ENCODE measurements around the gene SIK3.
"Not testable (repeated sequence)": the region's sequence is repeated elsewhere in the genome, so short reads cannot be mapped to it uniquely, and the experiment has no call there.

SIK3 gene

DNA sequence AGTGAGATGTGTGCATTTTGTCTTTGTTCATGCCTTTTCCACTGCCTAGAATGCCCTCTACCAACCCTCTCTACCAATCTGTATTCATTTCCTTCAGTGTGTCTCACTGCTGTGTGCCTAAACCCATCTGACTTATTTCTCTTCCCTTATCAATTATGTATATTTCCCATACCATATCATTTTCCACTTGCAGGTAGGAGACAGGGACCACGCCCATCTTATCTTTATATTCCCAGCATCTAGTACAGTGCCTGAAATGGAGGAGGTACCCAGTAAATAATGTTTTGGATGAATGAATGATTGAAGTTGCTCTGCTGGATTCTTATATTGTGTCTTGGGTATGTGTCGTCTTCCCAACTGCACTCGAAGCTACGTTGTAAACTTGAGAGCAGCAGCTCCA is 36.8 kb upstream of the SIK3 start:
- not testable (repeated sequence) for H3F3A ChIP-seq (ENCODE audit: insufficient read depth, low read length); H3K9ac ChIP-seq (ENCODE audit: low read length); H2AFZ ChIP-seq (ENCODE audit: low read length); H3K27me3 ChIP-seq (replicated peaks; ENCODE audit: insufficient read depth, low read length); H4K20me1 ChIP-seq (ENCODE audit: insufficient read depth, low read length); H3K79me2 ChIP-seq (ENCODE audit: low read length); DNase-seq; H3K36me3 ChIP-seq (replicated peaks; ENCODE audit: insufficient read depth, low read length); H3K4me2 ChIP-seq (ENCODE audit: low read depth, low read length); H3K4me3 ChIP-seq (ENCODE audit: low read length); H3K27ac ChIP-seq (ENCODE audit: low read length); H3K9me2 ChIP-seq (replicated peaks; ENCODE audit: insufficient read depth, low read length); H3K4me1 ChIP-seq (ENCODE audit: low read length); H3K9me3 ChIP-seq (replicated peaks; ENCODE audit: insufficient read depth, low read length)

DNA sequence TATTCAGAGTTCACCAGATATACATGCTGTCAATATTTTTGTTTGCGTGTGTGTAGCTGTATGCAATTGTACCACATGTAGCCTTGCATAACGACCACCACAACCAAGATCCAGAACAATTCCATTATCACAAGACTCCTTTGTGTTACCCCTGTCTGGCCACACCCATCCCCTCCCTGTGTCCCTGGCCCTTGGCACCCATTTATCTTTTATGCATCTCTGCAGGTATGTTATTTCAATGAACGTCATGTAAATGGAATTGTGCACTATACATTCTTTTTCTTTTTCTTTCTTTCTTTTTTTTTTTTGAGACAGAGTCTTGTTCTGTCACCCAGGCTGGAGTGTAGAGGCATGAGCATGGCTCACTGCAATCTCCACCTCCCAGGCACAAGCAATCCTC is 36.2 kb upstream of the SIK3 start:
- Histone ChIP-seq H3K9me3 (replicated peaks; ENCODE audit: insufficient read depth, low read length) (no peaks in the 10 kb centered on the region), H4K20me1 (ENCODE audit: insufficient read depth, low read length) (no peaks in the 10 kb centered on the region), H2AFZ (ENCODE audit: low read length) (no peak overlapping the region), H3K4me2 (ENCODE audit: low read depth, low read length) (no peak overlapping the region), H3K9ac (ENCODE audit: low read length) (no peak overlapping the region), H3K36me3 (replicated peaks; ENCODE audit: insufficient read depth, low read length) (no peaks in the 10 kb centered on the region), H3F3A (ENCODE audit: insufficient read depth, low read length) (no peaks in the 10 kb centered on the region), H3K4me1 (ENCODE audit: low read length) (no peaks in the 10 kb centered on the region), H3K9me2 (replicated peaks; ENCODE audit: insufficient read depth, low read length) (no peaks in the 10 kb centered on the region), H3K27ac (ENCODE audit: low read length) (no peak overlapping the region), H3K79me2 (ENCODE audit: low read length) (no peaks in the 10 kb centered on the region), H3K27me3 (replicated peaks; ENCODE audit: insufficient read depth, low read length) (no peaks in the 10 kb centered on the region), H3K4me3 (ENCODE audit: low read length) (no peak overlapping the region)
- TF ChIP-seq EZH2 (optimal IDR thresholded peaks at IDR 0.05; ENCODE audit: low read depth, low read length), result no peak
- TF ChIP-seq, protein P1, sequence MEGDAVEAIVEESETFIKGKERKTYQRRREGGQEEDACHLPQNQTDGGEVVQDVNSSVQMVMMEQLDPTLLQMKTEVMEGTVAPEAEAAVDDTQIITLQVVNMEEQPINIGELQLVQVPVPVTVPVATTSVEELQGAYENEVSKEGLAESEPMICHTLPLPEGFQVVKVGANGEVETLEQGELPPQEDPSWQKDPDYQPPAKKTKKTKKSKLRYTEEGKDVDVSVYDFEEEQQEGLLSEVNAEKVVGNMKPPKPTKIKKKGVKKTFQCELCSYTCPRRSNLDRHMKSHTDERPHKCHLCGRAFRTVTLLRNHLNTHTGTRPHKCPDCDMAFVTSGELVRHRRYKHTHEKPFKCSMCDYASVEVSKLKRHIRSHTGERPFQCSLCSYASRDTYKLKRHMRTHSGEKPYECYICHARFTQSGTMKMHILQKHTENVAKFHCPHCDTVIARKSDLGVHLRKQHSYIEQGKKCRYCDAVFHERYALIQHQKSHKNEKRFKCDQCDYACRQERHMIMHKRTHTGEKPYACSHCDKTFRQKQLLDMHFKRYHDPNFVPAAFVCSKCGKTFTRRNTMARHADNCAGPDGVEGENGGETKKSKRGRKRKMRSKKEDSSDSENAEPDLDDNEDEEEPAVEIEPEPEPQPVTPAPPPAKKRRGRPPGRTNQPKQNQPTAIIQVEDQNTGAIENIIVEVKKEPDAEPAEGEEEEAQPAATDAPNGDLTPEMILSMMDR (IDR thresholded peaks at IDR 0.05; ENCODE audit: low read length), result no peak
- TF ChIP-seq EZH2phosphoT487 (IDR thresholded peaks at IDR 0.05; ENCODE audit: low read length), result no peak
- DNase-seq, result no peak

DNA sequence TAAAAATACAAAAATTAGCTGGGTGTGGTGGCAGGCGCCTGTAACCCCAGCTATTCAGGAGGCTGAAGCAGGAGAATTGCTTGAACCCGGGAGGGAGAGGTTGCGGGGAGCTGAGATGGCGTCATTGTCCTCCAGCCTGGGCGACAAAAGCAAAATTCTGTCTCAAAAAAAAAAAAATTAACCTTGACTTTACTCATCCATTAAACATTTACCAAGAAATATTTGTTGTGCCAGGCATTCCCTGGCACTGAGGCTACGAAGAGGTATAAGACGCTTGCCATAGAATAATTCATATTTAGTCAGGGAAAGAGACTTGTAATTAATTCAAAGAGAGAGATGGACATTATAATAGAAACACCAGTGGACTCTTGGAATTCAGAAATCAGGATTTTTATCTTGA is 32.7 kb upstream of the SIK3 start:
- Histone ChIP-seq H3K4me2 (ENCODE audit: low read depth, low read length) (no peak overlapping the region), H3K79me2 (ENCODE audit: low read length) (no peaks in the 10 kb centered on the region)
- no peak for DNase-seq

DNA sequence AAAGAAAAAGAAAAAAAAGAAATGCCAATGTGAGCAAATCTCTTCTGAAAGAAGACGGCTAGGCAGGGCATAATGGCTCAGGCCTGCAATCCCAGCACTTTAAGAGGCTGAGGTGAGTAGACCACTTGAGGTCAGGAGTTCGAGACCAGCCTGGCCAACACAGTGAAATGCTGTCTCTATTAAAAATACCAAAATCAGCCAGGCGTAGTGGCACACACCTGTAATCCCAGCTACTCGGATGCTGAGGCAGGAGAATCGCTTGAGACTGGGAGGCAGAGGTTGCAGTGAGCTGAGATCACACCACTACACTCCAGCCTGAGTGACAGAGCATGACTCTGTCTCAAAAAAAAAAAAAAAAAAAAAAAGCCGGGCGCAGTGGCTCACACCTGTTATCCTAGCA is 32.2 kb upstream of the SIK3 start:
- not testable (repeated sequence) for H3K79me2 ChIP-seq (ENCODE audit: low read length); H3K4me3 ChIP-seq (ENCODE audit: low read length); H3K9me3 ChIP-seq (replicated peaks; ENCODE audit: insufficient read depth, low read length); H3K4me2 ChIP-seq (ENCODE audit: low read depth, low read length); DNase-seq; H4K20me1 ChIP-seq (ENCODE audit: insufficient read depth, low read length); H3F3A ChIP-seq (ENCODE audit: insufficient read depth, low read length); H3K9ac ChIP-seq (ENCODE audit: low read length); H3K27me3 ChIP-seq (replicated peaks; ENCODE audit: insufficient read depth, low read length); H3K4me1 ChIP-seq (ENCODE audit: low read length); H3K27ac ChIP-seq (ENCODE audit: low read length); H3K9me2 ChIP-seq (replicated peaks; ENCODE audit: insufficient read depth, low read length); H2AFZ ChIP-seq (ENCODE audit: low read length); H3K36me3 ChIP-seq (replicated peaks; ENCODE audit: insufficient read depth, low read length)

More for the DNA sequence above, 32.7 kb upstream of the SIK3 start:
- H3K9me2 ChIP-seq (replicated peaks; ENCODE audit: insufficient read depth, low read length), result no peaks in the 10 kb centered on the region
- no peaks in the 10 kb centered on the region for H3K4me1 ChIP-seq (ENCODE audit: low read length)
- H3K4me3 ChIP-seq (ENCODE audit: low read length), result no peak overlapping the region
- H3K27me3 ChIP-seq (replicated peaks; ENCODE audit: insufficient read depth, low read length), result no peaks in the 10 kb centered on the region
- no peaks in the 10 kb centered on the region for H3F3A ChIP-seq (ENCODE audit: insufficient read depth, low read length)
- H4K20me1 ChIP-seq (ENCODE audit: insufficient read depth, low read length), result no peaks in the 10 kb centered on the region
- no peak overlapping the region for H3K9ac ChIP-seq (ENCODE audit: low read length)
- no peak for TF ChIP-seq EZH2 (optimal IDR thresholded peaks at IDR 0.05; ENCODE audit: low read depth, low read length)
- no peak overlapping the region for H3K27ac ChIP-seq (ENCODE audit: low read length)
- H3K36me3 ChIP-seq (replicated peaks; ENCODE audit: insufficient read depth, low read length), result no peaks in the 10 kb centered on the region
- no peak overlapping the region for H2AFZ ChIP-seq (ENCODE audit: low read length)
- no peaks in the 10 kb centered on the region for H3K9me3 ChIP-seq (replicated peaks; ENCODE audit: insufficient read depth, low read length)

DNA sequence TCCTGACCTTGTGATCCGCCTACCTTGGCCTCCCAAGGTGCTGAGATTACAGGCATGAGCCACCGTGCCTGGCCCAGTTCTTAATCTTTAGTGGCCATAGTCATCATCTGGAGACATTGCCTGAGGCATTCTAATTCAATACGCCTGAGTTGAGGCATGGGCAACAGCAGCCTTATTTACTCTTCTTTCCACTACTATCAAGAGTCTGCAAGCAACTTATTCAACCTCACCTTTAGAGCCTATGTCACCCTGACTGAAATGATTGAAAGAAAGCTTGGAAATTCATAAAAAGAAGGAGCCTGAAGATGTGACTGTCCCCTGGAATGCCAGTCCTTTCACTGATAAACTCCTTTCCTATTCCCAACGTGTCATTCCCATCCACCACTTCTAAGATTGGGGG is 30.1 kb upstream of the SIK3 start:
- H2AFZ ChIP-seq (ENCODE audit: low read length), result no peak overlapping the region
- no peaks in the 10 kb centered on the region for H3K9me3 ChIP-seq (replicated peaks; ENCODE audit: insufficient read depth, low read length)
- no peaks in the 10 kb centered on the region for H3K4me1 ChIP-seq (ENCODE audit: low read length)
- H3K9ac ChIP-seq (ENCODE audit: low read length), result no peak overlapping the region
- H3F3A ChIP-seq (ENCODE audit: insufficient read depth, low read length), result no peaks in the 10 kb centered on the region
- no peak overlapping the region for H3K27ac ChIP-seq (ENCODE audit: low read length)
- TF ChIP-seq EZH2 (optimal IDR thresholded peaks at IDR 0.05; ENCODE audit: low read depth, low read length) (no peak), EZH2phosphoT487 (IDR thresholded peaks at IDR 0.05; ENCODE audit: low read length) (no peak)
- TF ChIP-seq, protein P1 (IDR thresholded peaks at IDR 0.05; ENCODE audit: low read length), result no peak
- H3K79me2 ChIP-seq (ENCODE audit: low read length), result no peaks in the 10 kb centered on the region
- H3K9me2 ChIP-seq (replicated peaks; ENCODE audit: insufficient read depth, low read length), result no peaks in the 10 kb centered on the region
- H3K4me3 ChIP-seq (ENCODE audit: low read length), result no peak overlapping the region
- no peak for DNase-seq
- H3K4me2 ChIP-seq (ENCODE audit: low read depth, low read length), result no peak overlapping the region
- H3K27me3 ChIP-seq (replicated peaks; ENCODE audit: insufficient read depth, low read length), result no peaks in the 10 kb centered on the region
- no peaks in the 10 kb centered on the region for H4K20me1 ChIP-seq (ENCODE audit: insufficient read depth, low read length)
- H3K36me3 ChIP-seq (replicated peaks; ENCODE audit: insufficient read depth, low read length), result no peaks in the 10 kb centered on the region

Data from MM.1S (cell line).